Ovary (tissue), 9 donors: ENCODE results near the gene POM121. TPM values are rescaled to one million over a fixed set of nuclear protein-coding genes. Genes with fewer than 3 reads are reported as not detected.
"Not testable (repeated sequence)": the region's sequence is repeated elsewhere in the genome, so short reads cannot be mapped to it uniquely, and the experiment has no call there.

Source experiments
- DNase-seq, 5 donors: peaks; one replicate each; pipeline ENCODE4 v3.0.0-alpha.2; 2019 to 2020
- H3K27ac ChIP-seq, 2 donors: fragments of 200-600 bp; one replicate each; pipeline versions ENCODE4 v1.5.1 to v1.8.0; 2019 to 2022
- H3K27me3 ChIP-seq: fragments of 200-600 bp; one replicate; pipeline ENCODE4 v1.8.0; 2022
- H3K36me3 ChIP-seq: fragments of 200-600 bp; sonication (generic); one replicate; pipeline ENCODE4 v1.5.1; 2019
- H3K4me1 ChIP-seq: one replicate; pipeline ENCODE4 v1.8.1; 2013; ENCODE audit warnings: mild to moderate bottlenecking, moderate library complexity; ENCODE audit not compliant: insufficient read depth
- H3K4me3 ChIP-seq: fragments of 200-600 bp; sonication (generic); one replicate; pipeline ENCODE4 v1.5.1; 2017
- H3K9me3 ChIP-seq, 2 donors: fragments of 200-600 bp in 1 of 2; sonication (generic) in 1 of 2; one replicate each; pipeline versions ENCODE4 v1.5.1 to v1.8.1; 2013 to 2019; ENCODE audit warnings: mild to moderate bottlenecking in 1 of 2, moderate library complexity in 1 of 2
- WGBS, 3 donors: extraction: QIAGEN DNeasy Blood & Tissue Kit in 1 of 3; methylation state at CpG; one replicate each; pipeline versions ENCODE4 v1.1.5 to v1.1.7; 2013 to 2017; 5-methylcytosine and 5-hydroxymethylcytosine counted together
- intact Hi-C, 4 donors: fragments of 100-400 bp; cut with DNase I; formaldehyde crosslinking; loops; one replicate each; pipeline versions ENCODE4 v1.11.0 to v1.15.1; 2022 to 2023
- polyA plus RNA-seq, 2 donors: library from polyadenylated mRNA; stranded (reverse); fragments of 200-250 nt in 1 of 2; fragments of 350-450 nt in 1 of 2; fragmentation: Illumina TruSeq in 1 of 2; extraction: RNeasy Lipid Tissue Mini Kit (QIAGEN cat#74804) in 1 of 2; gene quantifications; one replicate each; pipeline ENCODE4 v1.2.3, GENCODE V29; 2013 to 2014
- total RNA-seq, 7 donors: library from RNA; depleted of rRNA in 2 of 7; stranded (reverse); fragments of >200 nt in 2 of 7; fragmentation: NEBNext Ultra II Directional in 3 of 7; extraction: Animal tissue kit (Norgen Biotek cat#: 25700) in 3 of 7; gene quantifications; one replicate each; pipeline versions ENCODE4 v1.1.0 to v1.2.4, GENCODE V29; 2016 to 2023
- donor health status: DM: no; HTN: no; CAD: no; lungs with moderate emphysema.
- donor health status: DM: no; HTN: no; CAD: no.
- donor health status: Bipolar disorder and iron deficiency.
- donor health status: DM: yes; HTN: yes; CAD: no.
- donor health status: DM: no; HTN: no; CAD: no.
- donor health status: DM: yes; HTN: yes; CAD: no.

The POM121 gene
- total and polyA plus RNA-seq, 9 donors = 10.3 to 41.4 (median 34.4) TPM

GRCh38 chr7:72942956-72943355, 18.1 kb downstream of the POM121 start:
- H3K9me3 ChIP-seq, intact Hi-C loops, H3K27ac ChIP-seq, H3K4me3 ChIP-seq, H3K27me3 ChIP-seq, DNase-seq, H3K36me3 ChIP-seq, H3K4me1 ChIP-seq: not testable (repeated sequence)
- WGBS, 3 donors = 92 to 96% (median 94%) methylated on average over 22 to 24 of the region's 25 CpGs

GRCh38 chr7:72944937-72945336, 20.0 kb downstream of the POM121 start:
- H3K4me1 ChIP-seq, H3K9me3 ChIP-seq, H3K27me3 ChIP-seq, H3K36me3 ChIP-seq, H3K27ac ChIP-seq, intact Hi-C loops, H3K4me3 ChIP-seq: not testable (repeated sequence)
- WGBS, 3 donors = 15 to 26% (median 22%) methylated on average over 9 to 13 of the region's 15 CpGs
- DNase-seq = peak in 2 of 5 donors; percentile 35 to 58

GRCh38 chr7:72945597-72945996, 20.7 kb downstream of the POM121 start:
- WGBS, 3 donors = 85 to 93% (median 89%) methylated on average over 5 to 8 of the region's 9 CpGs
- H3K27me3 ChIP-seq, H3K4me3 ChIP-seq, H3K36me3 ChIP-seq, intact Hi-C loops, H3K4me1 ChIP-seq, H3K9me3 ChIP-seq, H3K27ac ChIP-seq: not testable (repeated sequence)
- DNase-seq = peak in 1 of 5 donors; percentile 14

- WGBS, 3 donors = 89 to 92% (median 89%) methylated on average over 19 to 22 of the region's 22 CpGs
- H3K4me3 ChIP-seq, H3K27ac ChIP-seq, intact Hi-C loops, H3K4me1 ChIP-seq, H3K36me3 ChIP-seq, DNase-seq, H3K9me3 ChIP-seq, H3K27me3 ChIP-seq: not testable (repeated sequence)
These were observed 21.3 kb downstream of the POM121 start for GRCh38 chr7:72946130-72946745.

- WGBS, 3 donors = 72 to 81% (median 77%) methylated on average over 17 to 22 of the region's 23 CpGs
These were observed 23.8 kb downstream of the POM121 start for GRCh38 chr7:72948714-72949113.

GRCh38 chr7:72949276-72949675, 24.4 kb downstream of the POM121 start:
- H3K4me1 ChIP-seq, H3K36me3 ChIP-seq, intact Hi-C loops, H3K27ac ChIP-seq, H3K4me3 ChIP-seq, H3K27me3 ChIP-seq, H3K9me3 ChIP-seq: not testable (repeated sequence)
- DNase-seq = peak in 1 of 5 donors; percentile 9
- 75 to 91% (median 77%) methylated on average over 8 to 9 of the region's 9 CpGs for WGBS, 3 donors

More at GRCh38 chr7:72948714-72949113, 23.8 kb downstream of the POM121 start:
- intact Hi-C loops, H3K27me3 ChIP-seq, H3K27ac ChIP-seq, H3K4me1 ChIP-seq, H3K9me3 ChIP-seq, H3K36me3 ChIP-seq, H3K4me3 ChIP-seq, DNase-seq: not testable (repeated sequence)

GRCh38 chr7:72949686-72950085, 24.8 kb downstream of the POM121 start:
- H3K9me3 ChIP-seq, H3K4me3 ChIP-seq, H3K27me3 ChIP-seq, H3K36me3 ChIP-seq, H3K27ac ChIP-seq, H3K4me1 ChIP-seq, intact Hi-C loops: not testable (repeated sequence)
- peak in 3 of 5 donors; percentile 27 to 40 (median 29) for DNase-seq
- 62 to 92% (median 81%) methylated on average over 3 to 5 of the region's 6 CpGs for WGBS, 3 donors

GRCh38 chr7:72950432-72950831, 25.5 kb downstream of the POM121 start:
- H3K27me3 ChIP-seq, intact Hi-C loops, H3K4me1 ChIP-seq: not testable (repeated sequence)

GRCh38 chr7:72953901-72954562, 29.1 kb downstream of the POM121 start:
- H3K9me3 ChIP-seq, intact Hi-C loops, H3K27ac ChIP-seq, H3K36me3 ChIP-seq, H3K27me3 ChIP-seq, DNase-seq, H3K4me1 ChIP-seq: not testable (repeated sequence)
- H3K4me3 ChIP-seq = peak overlapping the region; percentile 28
- WGBS, 3 donors = 2 to 20% methylated on average over 2 to 3 of the region's 43 CpGs; no CpG with 5 or more reads in 1 of the 3 donors

More at GRCh38 chr7:72950432-72950831, 25.5 kb downstream of the POM121 start:
- not testable (repeated sequence) for H3K9me3 ChIP-seq, DNase-seq, H3K4me3 ChIP-seq, H3K27ac ChIP-seq, H3K36me3 ChIP-seq
- no CpG with 5 or more reads among the region's 6 CpGs for WGBS, 3 donors

- H3K9me3 ChIP-seq, H3K36me3 ChIP-seq, H3K27ac ChIP-seq, H3K4me1 ChIP-seq, H3K27me3 ChIP-seq, intact Hi-C loops: not testable (repeated sequence)
- peak overlapping the region; percentile 28 for H3K4me3 ChIP-seq
- WGBS, 3 donors = 22 to 33% (median 25%) methylated on average over 4 to 15 of the region's 45 CpGs
- DNase-seq = peak in 2 of 5 donors; percentile 27 to 44
These were observed 29.8 kb downstream of the POM121 start for GRCh38 chr7:72954563-72955198.

- H3K27me3 ChIP-seq, H3K4me1 ChIP-seq, H3K27ac ChIP-seq, DNase-seq, intact Hi-C loops, H3K36me3 ChIP-seq, H3K4me3 ChIP-seq, H3K9me3 ChIP-seq: not testable (repeated sequence)
- WGBS, 3 donors = 65 to 75% methylated on average over 4 of the region's 18 CpGs; no CpG with 5 or more reads in 1 of the 3 donors
These were observed 35.1 kb downstream of the POM121 start for GRCh38 chr7:72960029-72960428.
